Tongue (tissue), 2 donors: ENCODE data around the gene RPS16. TPM values are rescaled to one million over a fixed set of nuclear protein-coding genes. Genes with fewer than 3 reads are reported as not detected.
"Not testable (repeated sequence)": the region's sequence is repeated elsewhere in the genome, so short reads cannot be mapped to it uniquely, and the experiment has no call there.

Experiments
- DNase-seq: peaks from one replicate; pipeline ENCODE4 v3.0.0-alpha.2; 2015
- total RNA-seq: library from RNA; depleted of rRNA; stranded (reverse); fragments of >200 nt; gene quantifications from one replicate; pipeline ENCODE4 v1.2.3, GENCODE V29; 2014

Gene RPS16
- total RNA-seq, result 106 TPM

DNA sequence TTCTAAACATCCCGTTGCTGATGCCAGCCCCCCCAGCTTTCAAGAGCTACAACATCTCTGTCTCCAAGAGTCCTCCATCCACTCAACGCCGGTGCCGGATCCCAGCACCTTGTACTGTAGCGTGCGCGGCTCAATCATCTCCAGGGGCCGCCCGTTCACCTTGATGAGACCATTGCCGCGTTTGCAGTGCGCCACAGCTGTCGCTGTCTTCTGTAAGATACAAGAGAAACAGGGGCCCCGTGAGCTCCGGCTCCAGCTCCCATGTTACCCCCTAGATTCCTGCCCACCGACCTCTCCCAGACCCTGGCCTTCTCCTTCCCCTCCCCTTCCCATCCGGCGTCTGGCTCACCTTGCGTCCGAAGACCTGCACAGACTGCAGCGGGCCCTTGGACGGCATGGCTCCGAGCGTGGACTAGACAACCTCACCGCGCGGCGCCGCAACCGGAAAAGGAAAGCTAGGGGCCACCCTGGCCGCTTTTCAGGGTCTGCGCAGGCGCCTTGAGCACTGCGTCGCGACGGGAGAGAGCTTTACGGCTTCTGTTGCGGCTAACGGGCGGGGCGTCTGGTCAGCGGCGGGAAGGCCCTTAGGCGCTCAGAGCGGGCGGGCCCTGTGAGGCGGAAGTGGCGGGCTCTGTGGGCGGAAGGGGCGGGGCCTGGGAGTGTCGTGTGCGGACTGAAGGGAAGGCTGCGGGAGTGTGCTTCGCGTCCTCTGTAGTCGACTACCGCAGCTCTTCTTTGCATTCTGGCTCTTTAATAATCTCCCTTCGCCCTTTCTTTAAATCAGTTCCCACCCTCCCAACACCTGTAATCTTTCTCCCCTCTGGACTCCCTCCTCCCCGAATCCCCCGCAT, at the start of gene RPS16:
Gene RPS16 (minus strand): TSS at position 451 of the 851 bp plus-strand sequence. CDS start 54 bp downstream, at position 397.
- peak; percentile 99 for DNase-seq

DNA sequence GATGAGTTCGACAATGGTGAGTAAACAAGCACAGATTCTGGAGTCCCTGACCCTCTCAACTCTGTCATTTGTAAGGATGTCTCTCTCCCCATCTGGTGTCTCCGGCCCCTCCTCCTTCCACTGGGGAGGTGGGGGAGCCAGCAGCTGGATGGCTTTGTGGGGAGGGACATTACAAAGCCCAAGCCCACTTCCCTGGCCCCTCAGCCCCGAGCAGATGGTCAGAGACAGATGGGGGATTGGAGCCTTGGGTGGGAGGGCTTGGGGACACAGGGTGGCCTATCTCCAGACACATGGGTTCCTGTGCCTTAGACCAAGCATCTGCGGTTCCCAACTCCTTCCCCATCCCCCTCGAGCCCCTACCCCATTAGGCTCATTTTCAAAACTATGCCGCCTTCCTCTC, 47.4 kb upstream of the RPS16 start:
- no peak for DNase-seq

GRCh38 chr19:39481676-39482075, 45.9 kb upstream of the RPS16 start:
- DNase-seq, result no peak

- no peak for DNase-seq
Measured at GRCh38 chr19:39481229-39481545, 45.4 kb upstream of the RPS16 start.

DNA sequence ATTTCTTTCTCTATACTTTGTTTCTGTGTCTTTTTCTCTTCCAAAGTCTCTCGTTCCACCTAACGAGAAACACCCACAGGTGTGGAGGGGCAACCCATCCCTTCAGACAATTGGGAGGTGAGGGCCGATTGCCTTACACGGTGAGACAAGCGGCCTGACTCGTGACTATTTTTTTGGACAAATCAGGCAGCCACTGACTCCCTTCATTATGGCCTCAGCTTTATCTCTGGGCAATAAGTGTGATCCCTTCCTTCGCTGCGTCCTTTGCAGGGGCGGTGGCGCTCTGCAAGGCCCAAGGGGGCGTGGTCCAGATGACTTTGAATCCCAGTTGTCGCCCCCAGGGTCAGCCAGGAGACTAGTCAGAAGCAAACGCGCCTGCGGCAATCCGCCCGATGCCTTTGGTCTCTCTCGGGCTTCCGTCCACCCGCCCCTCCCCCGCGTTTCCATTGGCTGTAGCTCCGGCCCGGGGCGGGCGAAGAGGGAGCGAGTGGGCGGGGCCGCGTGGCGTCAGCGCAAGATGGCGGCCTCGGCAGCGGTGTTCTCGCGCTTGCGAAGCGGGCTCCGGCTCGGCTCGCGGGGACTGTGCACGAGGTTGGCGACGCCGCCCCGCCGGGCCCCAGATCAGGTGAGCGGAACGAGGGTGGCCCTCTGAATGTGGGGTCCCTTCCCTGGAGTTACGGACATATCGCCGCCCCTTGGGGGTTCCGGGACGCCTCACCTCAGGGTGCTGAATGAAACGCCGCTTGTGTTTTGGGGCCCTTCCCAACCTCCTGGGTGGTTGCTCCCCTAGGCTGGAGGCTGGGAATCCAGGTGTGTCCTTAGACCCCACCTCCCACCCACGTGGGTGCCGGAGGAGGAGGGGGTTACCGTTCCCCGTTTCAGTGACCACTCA, 44.8 kb upstream of the RPS16 start, which contains the start of gene TIMM50:
Gene TIMM50 (plus strand): TSS at position 502 of the 892 bp plus-strand sequence. CDS start 16 bp downstream, at position 518.
- DNase-seq, result peak; percentile 98

- peak; percentile 4 for DNase-seq
Measured at GRCh38 chr19:39479916-39480315, 44.2 kb upstream of the RPS16 start.

GRCh38 chr19:39479319-39479801, 43.6 kb upstream of the RPS16 start:
- peak; percentile 27 for DNase-seq

DNA sequence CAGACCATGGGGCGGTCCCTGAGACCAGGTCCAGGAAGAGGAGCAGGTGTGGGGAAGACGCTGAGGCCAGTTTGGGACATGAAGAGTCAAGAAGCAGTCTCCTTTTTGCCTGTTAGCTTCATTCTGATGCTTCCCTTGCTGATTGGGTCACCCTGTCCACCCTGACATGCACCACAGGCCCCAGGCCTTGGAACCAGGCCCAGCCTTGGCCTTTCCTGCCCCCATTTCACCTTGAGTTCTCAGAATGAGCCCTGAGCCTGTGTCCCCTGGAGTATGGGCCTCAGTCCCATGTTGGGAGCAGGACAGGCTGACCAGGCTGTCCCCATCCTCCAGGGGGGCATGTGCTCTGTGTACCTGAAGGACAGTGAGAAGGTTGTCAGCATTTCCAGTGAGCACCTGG, 40.0 kb upstream of the RPS16 start:
- DNase-seq, result no peak

DNA sequence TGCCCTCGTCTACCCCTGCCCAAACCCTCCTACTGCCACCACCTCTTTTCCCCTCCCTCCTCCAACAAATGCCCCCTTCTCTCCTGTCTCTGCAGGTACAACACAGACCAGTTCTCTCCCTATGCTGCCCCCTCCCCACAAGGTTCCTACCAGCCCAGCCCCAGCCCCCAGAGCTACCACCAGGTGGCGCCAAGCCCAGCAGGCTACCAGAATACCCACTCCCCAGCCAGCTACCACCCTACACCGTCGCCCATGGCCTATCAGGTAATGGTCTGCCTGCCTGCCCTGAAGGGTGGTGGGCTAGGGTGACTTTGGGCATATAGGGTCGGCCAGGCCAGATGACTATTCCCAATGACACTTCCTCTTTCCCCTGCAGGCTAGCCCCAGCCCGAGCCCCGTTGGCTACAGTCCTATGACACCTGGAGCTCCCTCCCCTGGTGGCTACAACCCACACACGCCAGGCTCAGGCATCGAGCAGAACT, 38.4 kb upstream of the RPS16 start:
- DNase-seq, result peak; percentile 67

GRCh38 chr19:39473443-39473960, 37.8 kb upstream of the RPS16 start:
- DNase-seq, result no peak

DNA sequence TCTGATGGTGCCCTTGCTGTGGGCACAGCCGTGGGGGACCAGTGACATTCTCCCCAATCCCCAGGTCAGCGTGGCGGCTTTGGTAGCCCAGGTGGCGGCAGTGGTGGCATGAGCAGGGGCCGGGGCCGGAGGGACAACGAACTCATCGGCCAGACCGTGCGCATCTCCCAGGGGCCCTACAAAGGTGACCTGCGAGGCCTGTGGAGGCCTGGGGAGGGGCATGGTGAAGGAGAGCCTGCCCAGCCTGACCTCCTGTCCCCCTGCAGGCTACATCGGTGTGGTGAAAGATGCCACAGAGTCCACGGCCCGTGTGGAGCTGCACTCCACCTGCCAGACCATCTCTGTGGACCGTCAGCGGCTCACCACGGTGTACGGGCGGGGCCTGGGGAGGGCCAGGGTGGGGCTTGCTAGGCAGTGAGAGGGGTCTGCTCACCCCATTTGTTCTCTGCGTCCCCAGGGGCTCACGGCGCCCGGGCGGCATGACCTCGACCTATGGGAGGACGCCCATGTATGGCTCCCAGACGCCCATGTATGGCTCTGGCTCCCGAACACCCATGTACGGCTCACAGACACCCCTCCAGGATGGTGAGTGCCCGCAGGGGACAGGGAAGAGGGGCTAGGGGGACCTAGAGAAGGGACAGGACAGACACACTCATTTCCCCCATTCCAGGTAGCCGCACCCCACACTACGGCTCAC, 37.1 kb upstream of the RPS16 start:
- no peak for DNase-seq

- DNase-seq, result no peak
Measured at GRCh38 chr19:39471756-39472536, 36.2 kb upstream of the RPS16 start.

DNA sequence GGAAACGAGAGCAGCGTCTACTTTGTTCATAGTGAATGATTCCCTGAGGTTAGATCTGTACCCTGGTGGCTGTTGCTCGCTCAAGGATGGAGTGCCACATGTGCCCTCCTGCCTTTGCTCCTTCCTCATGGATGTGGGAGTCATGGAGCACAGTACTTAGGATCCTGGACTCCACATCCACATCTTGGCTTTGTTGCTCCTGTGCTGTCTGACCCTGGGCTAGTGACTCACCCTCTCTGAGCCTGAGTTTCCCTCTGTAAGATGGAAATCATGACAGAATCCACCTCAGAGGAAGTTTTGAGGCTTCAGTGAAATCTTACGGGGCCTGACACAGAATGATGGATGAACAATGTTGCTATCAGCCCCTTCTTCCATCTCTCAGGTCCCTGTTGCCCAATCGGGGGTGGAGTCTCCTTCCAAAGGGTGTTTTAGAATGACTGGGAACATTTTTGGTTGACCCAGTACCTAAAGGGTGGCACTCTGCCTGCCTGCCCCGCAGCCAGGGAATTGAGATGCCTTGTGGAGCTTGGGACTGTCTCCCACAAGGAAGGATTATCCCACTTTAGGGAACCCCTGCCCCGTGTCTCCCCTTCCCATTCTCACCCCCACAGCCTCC, 35.1 kb upstream of the RPS16 start:
- no peak for DNase-seq

DNA sequence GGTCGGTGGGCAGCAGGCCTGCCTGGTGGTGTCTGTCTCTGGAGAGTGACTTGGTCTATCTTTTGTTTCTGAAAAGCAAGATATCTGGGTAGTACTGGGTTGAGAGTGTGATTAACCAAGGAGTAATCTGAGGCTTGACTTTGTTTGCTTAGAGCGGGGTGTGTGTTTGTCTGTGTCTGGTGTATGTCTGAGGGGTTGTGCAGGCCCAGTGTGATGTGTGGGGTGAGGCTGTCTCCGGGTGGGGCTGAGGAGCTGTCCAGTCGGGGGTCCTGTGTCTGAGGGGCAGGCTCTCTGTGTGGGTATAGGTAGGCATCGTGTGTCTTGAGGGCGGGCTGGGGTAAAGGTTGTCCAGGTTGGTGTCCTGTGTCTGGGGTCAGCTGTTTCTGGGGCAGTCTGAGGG, 33.8 kb upstream of the RPS16 start:
- no peak for DNase-seq

- no peak for DNase-seq
Measured at GRCh38 chr19:39469036-39469435, 33.3 kb upstream of the RPS16 start.

- no peak for DNase-seq
Measured at GRCh38 chr19:39467941-39468340, 32.2 kb upstream of the RPS16 start.

DNA sequence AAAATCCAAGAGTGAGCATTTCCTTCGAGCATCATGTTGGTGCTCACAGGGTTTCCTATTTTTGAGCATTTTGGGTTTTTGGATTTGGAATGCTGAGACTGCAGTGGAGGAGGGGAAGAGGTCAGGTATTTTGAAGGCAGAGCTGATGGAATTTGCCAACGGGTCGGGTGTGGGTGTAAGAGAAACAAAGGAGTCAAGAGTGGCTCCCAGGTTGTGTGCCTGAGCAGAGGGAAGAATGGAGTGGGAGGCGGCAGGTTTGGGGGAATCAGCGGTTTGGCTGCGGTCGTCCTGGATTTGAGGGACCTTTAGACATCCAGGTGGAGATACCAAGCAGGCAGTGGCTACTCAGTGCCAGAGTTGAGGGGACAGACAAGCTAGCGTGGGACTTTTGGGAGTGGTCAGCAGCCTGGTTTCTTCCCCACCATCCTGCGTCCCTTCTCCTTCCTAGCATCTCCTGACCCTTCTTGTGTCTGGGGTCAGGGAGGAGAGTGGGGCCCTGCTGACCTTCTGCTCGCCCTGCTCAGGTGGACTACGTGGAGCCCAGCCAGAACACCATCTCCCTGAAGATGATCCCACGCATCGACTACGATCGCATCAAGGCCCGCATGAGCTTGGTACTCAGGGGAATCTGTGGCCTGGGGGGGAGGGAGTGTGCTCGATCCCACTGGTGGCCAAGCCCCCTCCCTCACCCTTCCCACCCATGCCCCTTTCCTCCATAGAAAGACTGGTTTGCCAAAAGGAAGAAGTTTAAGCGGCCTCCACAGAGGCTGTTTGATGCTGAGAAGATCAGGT, 30.4 kb upstream of the RPS16 start:
- no peak for DNase-seq

DNA sequence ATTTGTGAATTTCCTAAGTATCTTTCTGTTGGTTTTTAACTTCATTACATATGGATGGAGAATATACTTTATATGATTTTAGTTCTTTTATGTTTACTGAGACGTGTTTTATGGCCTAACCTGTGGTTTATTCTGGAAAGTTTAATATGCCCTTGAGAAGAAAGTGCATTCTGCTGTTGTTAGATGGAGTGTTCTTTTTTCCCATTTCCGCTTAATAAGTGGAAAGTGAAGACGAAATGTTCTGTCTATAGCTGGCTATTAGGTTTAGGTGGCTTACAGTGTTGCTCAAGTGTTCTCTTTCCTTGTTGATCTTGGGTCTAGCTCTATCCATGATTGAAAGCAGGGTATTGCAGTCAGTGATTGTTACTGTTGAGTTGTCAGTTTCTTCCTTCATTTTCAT, 27.7 kb upstream of the RPS16 start:
- no peak for DNase-seq

- DNase-seq, result not testable (repeated sequence)
Measured at GRCh38 chr19:39451257-39451656, 15.5 kb upstream of the RPS16 start.
